ENCODE measurements around the gene ZBTB20.
A peak's percentile ranks its signal among the peaks of the same experiment; 100 is the strongest.

Gene ZBTB20

DNA sequence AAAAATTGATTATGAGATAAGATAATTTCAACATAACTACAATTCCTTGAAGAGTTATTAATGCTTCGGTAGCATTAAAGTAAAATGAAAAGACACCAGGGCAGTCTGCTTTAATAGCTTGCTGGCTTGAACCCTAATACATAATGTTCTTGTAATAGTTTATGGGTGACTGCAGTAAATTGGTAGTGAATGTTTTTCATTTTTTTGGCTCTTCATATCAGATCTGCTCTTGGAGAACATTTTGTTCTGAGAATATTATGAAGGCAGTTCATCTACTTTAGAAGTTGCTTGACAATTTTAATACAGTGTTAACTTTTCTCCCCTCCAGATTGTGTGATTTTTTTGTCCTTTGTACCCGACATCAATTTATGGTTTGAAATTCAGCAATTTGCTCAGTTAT, 128.4 kb downstream of the ZBTB20 start:
- no peak for DNase-seq

DNA sequence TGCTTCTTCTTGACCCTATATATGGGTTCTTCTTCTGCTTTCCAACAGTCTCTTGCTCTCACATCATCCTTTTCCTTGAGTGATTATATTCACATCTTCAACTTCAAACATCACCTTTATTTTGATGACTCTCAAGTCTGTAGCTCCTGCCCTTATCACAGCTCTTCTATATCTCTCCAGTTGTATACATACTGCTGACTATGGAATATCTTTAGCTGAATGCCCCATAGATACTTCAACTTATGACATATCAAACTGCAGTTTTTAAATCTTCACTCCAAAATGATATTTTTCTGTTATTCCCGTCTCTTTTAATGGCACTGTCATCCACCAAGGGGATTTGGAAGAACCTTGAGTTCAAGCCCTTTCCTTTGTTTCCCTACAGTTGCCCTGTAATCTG, 139.1 kb downstream of the ZBTB20 start:
- DNase-seq, result no peak

DNA sequence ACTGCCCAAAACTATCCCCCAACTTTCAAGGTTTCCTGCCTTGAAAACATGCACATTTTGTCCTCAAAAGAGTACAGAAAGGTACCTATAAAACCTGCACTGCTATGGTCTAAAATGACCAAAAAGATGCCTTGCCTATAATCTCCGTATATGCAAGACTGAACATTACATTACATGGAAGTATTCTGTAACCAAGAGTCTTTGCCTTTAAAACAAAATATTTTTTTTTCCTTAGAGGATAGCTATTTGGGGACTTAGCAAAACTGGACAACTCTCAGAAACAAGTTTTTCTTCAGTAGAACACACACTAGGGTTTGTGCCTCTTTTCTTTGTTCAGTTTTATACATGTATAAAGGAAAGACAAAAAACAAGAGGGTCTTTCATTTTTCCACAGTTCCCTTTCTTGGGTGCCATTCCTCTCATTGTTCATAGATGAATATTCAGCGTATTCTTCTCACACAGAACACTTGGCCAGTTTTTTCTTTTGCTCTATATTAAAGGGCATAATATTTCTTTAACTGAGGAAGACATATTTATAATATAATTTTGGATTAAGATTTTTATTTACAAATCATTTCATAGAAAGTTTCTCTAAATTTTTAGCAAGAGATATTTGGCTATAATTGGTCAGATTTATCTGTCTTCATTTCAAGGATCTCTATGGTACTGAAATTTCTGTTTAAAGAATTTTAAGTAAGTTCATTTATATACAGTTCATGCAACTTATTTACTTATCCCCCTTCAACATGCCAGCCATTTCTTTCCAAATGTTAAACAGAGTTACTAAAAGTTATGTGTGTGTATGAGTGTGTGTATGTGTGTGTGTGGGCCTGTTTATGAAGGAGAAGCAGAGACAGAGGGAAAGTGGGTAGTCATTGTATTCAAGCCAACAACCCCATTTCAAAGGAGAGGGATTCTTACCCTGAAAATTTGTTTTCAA, 142.6 kb downstream of the ZBTB20 start:
- no peak for DNase-seq

DNA sequence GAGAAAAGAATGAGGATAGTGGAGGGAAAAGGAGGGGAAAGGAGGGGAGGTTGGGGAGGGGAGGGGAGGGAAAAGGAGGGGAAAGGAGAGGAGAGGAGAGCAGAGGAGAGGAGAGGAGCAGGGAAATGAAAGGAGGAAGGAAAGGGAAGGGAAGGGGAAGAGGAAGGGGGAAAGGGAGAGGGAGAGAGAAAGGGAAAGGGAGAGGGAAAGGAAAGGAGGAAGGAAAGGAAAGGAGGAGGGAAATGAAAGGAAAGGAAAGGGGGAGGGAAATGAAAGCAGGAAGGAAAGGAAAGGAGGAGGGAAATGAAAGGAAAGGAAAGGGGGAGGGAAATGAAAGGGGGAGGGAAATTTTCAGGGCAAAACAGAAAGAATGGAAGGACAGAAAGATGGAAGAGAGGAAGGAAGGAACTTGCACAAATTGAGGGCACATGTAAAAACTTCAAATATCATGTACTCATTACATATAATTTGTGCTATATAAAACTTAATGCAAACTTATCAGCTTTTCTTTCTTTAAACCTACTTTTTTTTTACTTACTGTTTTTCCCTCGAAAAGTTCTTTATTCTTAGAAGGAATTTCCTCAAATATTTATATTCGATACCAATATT, 148.0 kb downstream of the ZBTB20 start:
- no peak for DNase-seq

DNA sequence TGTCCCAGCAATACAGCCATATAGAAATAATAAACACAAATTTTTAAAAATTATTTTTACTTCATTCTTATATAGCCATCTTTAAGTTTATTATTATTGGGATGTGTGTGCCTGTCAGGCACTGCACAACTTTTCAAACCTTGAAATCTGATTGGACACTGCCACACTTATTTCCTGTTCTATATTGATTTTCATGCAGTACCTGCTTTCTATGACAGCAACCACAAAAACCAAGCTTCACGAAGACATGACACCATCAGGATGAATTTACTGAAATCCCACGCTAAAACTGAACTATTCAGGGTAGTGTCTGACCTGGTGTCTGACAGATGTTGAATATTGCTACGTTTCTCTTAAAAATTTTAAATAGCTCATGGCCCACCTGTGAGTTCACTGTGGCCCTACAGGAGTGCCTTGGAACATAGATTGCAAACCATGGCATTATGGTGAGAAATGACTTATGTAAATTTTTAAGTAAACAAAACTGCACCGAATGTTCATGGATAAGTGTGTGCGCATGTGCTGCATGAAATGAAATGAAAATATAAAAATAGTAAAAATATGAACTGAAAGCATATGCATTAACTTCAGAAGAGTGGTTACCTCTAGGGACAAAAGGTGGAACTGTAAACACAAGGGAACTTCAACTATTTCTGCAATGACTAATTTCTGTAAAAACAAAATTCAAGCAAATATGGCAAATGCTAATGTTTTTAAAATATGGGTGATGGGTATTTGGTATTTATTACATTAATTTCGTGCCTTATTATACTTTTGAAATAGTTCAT, 152.3 kb downstream of the ZBTB20 start:
- no peak for DNase-seq

DNA sequence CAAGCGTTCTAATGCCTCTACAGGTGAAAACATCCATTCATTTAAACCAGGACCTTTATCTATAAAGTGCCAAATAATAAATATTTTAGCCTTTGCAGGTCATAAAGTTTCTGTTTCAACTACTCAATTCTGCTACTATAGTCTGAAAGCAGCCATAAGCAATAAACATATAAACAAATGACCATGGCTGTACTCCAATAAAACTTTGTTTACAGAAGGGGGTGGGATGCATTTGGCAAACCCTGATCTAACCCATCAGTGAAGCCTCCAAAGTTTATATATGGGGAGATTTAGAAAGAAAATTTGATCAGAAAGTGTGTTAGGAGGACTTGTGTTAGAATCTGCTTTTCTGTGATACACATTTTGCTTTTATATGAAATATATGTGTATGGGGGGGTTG, 161.3 kb downstream of the ZBTB20 start:
- no peak for DNase-seq

DNA sequence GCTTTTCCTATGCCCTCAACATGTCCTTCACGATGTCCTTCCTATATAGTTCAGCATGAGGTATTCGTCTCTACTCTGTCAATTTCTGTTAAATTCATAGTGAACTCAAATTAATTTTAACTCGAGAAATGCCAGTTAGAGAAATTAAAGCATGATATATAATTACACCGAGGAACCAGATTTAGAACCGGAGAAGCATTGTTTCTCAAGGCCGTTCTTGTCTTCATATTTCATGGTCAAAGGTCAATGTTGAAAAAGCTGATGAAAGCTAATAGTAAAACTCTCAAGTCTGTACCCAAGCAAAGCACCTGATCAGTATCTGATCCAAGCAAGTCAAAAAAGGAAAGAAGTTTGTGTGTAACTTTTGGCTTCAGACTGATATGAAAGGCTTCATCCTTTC, 163.8 kb downstream of the ZBTB20 start:
- DNase-seq, result no peak

DNA sequence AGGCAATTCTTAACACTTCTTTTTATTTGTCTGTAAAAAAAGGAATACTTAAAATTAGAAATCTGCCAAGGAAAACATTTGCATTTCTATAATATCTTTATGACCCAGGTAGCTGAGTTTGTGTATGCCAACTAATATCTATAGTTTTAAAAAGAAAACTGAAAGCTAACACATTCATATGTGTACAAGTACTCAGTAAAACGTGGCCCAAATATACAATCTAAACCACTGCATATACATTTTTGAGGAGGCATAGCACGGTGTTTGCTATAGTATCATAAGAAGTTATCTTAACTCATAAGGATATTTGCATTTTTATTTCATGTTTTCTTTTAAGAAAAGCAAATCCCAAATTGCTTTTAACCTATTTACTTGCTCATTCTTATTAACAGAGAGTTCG, 172.7 kb downstream of the ZBTB20 start:
- DNase-seq, result peak; percentile 46

DNA sequence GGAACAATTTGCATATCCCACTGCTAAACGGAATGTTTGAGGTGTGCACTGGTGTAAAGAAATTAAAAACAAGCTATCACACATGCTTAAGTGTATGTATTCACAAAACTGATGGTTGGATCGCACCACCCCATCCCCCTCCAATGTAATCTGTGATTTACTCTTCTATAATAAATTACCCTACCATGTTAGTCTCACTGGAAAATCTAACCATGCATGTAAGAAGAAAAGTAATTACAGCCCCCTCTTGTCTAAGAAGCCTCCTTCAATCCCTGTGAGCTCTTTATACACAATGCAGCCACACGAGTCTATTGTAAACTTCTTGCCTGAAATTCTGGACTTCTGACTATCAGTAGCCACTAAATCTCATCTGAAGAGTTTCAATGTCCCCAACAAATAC, 173.6 kb downstream of the ZBTB20 start:
- DNase-seq, result no peak

DNA sequence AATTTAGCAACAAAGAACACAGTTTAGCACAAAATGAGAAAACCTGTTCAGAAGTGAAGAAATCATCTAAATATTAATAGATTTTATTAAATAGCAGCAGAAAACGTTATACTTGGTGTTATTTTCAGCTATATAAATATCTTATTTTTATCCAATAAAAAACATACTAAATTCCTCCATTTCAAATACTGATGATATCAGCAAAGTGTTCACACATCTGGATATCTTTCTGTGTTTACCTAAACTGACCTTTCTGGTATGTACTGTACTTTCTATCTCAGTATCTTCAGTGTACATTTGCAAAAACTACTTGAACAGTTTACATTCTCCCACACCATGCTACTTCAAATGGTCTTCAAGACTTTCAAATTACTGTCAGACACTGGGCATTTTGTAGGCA, 179.9 kb downstream of the ZBTB20 start:
- DNase-seq, result no peak

DNA sequence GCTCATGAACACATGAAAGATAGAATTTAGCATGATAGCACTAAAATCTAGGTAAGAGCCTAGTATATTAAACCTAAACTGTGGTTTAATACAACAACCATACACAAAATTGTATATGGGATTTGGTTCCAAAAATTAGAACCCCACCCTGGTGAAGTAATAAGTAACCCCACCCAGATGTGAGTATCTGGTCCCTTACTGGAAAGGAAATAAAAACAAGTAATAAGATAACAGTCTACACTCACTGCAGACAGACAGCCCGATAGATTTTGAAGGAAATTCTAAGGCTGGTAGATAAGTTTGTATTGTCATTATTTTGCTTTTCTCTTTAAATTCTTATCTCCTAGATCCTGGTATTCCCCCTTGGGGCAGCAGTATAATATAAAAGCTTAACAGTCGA, 184.9 kb downstream of the ZBTB20 start:
- peak; percentile 39 for DNase-seq

DNA sequence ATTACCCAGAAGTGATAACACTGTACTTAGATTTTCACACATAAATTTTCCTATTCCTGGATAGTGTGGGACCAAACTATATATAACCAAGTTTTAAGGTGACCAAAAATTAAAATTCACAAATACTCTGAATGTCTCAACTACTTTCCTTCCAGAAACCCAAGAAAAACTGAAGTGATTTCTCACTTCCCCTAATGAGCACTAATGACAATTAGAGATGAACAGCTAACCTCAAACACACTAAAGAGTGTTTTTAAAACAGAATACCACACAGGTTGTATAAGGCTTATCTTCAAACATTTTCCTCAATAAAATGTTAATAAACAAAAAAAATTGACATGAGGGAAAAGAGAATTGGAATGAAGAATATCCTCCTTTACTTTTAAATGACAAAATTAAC, 188.2 kb downstream of the ZBTB20 start:
- no peak for DNase-seq

DNA sequence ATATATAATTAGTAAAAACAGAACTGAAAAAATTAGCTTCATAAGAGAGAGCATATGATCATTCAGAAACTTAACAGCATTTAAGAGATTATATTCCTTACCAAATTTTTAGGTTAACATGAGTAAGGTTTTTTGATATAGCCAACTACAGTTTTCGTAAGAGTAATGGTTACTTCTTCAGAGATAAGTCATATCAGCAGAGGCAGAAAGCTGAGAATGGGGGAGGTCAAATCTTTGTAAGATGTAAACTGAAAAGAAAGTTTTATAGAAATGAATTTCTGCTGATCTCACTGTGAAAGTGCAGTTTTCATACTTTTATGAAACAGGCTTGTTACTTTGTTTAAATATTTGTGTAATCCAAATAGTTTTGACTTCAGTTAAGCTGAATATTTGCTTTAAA, 193.3 kb downstream of the ZBTB20 start:
- peak; percentile 85 for DNase-seq

DNA sequence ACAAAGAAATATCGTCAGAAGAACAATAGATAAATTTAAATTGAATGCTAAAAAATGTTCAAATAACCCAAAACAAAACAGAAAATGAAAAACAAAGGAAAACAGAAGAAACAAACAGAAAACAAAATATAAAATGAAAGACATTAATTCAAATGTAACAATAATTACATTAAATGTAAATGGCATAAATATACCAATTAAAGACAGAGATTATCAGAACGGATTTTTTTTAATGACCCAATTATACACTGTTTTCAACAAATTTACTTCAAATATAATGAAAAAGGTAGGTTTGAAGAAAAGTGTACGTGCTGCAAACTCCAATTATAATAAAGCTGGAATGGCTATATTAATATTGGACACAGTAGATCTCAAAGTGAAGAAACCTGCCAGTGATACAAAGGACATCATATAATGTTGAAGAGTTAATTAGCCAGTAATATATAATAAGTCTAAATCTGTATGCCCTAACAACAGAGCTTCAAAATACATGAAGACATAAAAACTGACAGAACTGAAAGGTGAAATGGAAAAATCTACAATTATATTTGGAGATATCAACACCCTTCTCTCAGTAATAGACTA, 193.8 kb downstream of the ZBTB20 start:
- no peak for DNase-seq

DNA sequence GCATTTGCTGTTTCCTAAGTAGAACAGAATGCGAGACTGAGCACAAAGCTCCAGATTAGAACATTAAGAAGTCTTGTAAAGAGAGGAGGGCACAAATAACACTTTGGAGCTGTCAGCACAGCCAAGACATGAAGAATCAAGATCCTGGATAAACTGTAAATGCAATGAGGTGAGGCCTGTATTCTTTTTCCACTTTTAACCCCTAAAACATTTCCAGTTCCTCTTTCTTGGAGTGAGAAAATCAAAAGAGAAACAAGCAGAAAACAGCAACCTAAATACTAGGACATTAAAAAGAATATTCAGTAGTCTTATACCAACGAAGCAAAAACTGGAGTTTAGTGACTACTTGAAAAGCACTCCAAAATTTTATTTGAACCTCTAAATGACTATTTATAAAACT, 204.3 kb downstream of the ZBTB20 start:
- peak; percentile 76 for DNase-seq

DNA sequence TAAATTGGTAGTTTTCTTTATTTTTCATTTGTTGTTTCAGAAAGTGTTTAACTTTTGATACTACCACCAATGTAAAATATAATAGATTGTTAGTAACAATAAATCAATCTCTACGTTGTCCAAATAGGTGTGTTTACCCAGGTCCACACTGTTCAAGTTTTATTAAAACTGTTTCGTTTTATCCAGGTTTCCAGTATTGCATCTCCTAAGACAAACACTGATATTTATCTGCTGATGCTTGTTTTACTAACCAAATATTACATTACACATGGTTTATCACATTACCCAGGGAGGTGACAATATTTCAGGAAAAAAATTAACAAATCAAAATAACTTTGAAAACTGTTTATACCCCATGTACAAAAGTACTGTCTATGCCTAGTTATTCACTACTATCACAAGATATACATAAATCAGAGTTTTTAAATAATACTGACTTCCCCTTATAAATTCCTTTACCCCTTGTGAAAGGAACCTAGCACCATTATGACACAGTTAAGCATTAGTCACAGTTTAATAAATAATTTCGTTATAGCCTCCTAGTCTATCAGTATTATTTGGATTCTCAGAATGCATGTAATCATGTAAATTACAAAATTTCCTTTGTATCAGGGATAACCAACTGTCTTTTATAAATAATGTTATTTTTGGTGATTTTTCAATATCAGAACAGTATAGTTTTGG, 205.3 kb downstream of the ZBTB20 start:
- no peak for DNase-seq

DNA sequence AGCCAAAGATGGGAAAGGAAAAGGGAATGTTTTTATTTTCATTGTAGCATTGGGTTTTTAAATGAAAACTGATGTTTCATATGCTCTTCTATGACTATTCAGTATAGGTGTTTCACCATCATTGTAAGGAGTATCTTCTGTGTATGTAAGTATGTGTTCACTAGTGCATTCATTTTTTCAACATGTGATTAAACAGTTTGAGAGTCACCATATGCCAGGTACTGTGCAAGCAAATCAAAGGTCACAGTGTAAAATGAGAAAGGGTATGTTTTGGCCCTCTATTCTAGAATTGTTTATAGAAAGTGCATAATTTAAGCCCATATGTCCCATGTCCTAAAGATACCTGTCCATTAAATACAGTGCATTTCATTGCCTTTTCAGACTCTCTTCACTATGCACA, 207.2 kb downstream of the ZBTB20 start:
- DNase-seq, result no peak

DNA sequence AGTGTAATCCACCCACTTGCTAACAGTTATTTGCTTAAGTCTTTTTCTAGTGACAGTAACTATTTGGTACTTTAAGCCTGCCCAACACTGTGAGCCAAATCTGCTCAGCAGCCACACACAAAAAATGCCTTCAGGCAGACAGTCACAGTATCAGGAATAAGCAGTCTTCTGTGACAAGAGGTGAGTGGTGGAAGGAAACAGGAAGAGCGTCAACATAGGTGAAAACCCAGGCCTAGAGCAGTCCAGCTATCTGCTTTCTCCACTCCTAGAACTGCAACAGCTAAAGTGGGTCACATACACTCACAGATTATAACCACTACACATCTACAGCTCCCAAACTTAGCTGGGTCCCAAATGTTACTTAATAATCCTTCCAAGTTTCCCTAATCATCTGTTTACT, 213.7 kb downstream of the ZBTB20 start:
- DNase-seq, result no peak

DNA sequence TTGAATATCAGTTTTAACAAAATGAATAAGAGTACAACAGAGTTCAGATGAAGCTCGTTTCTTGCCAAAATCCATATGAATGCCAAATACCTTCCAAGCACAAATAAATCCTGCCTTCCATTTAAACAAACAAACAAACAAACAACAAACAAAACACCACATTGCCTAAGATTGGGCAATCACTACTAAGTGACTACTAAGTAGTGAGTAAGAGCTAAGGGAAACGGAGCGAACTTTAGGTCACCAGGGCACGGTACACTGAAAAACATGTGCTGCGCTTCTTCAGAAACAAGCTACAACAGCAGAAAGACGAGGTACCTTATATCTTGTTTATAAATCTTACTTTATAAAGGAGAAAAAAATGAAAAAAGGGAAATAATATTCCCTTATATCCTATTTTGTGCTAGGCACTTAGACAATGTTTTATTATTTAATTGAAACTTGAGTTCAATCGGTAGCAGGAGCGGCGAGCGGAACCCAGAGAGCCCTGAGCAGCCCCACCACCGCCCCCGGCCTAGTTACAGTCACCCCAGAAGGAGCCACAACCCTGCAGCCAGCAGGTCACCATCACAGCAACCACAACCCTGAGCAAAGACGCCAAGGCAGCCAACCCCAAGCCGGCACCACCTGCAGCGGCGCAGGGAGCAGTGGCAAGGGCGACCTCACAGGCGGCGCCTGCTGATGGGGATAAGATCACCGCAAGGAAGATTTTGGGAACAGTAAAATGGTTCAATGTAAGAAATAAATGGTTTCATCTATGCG, 216.9 kb downstream of the ZBTB20 start:
- DNase-seq, result no peak

DNA sequence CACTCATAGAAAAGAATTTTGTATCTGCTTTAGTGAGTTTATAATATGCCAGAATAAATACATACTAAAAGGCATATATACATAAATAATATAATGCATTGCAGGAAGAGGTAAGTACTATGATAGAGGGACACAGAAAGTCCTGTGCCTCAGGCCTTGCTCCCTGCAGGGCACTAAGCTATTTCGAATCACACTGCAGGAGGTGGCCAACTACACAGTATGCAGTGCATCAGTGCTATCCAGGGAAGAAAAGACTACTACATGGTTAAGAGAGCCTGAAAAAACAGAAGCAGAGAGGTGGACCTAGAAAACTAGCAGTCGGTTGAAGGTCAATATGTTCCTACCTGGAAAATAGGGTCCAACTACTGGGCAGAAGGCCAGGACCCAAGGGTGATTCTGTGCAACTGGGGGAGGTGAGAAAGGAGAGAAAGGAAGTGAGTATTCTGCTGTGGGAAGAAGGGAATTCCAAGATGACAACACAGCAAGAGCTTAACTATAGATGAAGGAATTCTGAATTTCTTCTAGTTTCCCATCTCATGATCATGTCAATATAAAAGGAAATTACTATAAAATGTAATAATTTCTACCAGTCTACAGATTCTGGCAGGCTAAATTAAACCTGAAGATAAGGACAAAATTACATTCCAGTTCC, 218.0 kb downstream of the ZBTB20 start:
- no peak for DNase-seq

DNA sequence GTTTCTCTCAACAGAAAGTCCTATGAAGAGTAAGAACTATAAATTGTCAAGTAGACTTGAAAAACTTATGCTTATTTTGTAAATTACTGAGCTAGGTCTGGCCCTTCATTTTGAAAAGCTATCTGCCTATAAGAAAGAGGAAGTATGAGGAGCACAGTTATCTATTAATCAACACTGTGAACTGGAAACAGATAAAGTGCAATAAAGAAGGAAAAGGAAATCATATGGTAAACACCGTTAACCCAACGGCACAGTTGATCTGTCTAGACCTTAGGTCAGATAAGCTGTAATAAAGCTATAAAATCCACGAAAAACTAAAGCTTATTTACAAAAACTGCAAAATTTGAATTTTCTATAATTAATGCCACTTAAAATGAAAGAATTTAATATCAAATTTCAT, 242.5 kb downstream of the ZBTB20 start:
- DNase-seq, result peak; percentile 89
